ENCODE results near the gene FEV. TPM values are rescaled to one million over a fixed set of nuclear protein-coding genes. Genes with fewer than 3 reads are reported as not detected.

Gene FEV
- total RNA-seq, 1 donor from 2014 or later, result not detected

DNA sequence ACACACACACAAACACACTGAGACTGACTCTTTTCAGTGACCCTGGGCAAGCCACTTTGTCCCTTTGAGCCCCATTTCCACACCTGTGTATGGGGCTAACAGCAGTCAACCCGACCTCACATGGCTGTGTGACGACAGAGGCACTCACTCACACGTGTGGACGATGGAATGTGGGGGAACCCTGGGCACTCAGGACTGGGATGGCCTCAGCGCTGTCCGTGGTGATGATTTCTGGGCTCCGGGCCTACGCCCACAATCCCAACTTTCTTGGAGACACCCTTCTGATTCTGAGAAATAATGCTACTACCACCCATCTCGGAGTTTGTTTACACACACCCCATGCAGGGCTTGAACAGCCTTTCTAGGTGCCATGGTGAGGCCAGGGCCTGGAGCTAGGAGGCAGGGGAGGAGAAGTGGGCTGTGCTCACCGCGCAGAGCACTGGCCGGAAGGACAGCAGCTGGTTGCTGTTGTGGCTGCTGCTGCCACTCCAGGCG, 6.7 kb upstream of the FEV start:
- H3K4me1 ChIP-seq, result peaks cover 28% of the 10 kb centered on the region
- TF ChIP-seq, protein P1, sequence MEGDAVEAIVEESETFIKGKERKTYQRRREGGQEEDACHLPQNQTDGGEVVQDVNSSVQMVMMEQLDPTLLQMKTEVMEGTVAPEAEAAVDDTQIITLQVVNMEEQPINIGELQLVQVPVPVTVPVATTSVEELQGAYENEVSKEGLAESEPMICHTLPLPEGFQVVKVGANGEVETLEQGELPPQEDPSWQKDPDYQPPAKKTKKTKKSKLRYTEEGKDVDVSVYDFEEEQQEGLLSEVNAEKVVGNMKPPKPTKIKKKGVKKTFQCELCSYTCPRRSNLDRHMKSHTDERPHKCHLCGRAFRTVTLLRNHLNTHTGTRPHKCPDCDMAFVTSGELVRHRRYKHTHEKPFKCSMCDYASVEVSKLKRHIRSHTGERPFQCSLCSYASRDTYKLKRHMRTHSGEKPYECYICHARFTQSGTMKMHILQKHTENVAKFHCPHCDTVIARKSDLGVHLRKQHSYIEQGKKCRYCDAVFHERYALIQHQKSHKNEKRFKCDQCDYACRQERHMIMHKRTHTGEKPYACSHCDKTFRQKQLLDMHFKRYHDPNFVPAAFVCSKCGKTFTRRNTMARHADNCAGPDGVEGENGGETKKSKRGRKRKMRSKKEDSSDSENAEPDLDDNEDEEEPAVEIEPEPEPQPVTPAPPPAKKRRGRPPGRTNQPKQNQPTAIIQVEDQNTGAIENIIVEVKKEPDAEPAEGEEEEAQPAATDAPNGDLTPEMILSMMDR (IDR thresholded peaks at IDR 0.05), result no peak
- H3K36me3 ChIP-seq, result no peaks in the 10 kb centered on the region
- intact Hi-C loops (cut with DNase I), result no loop called here
- H3K4me3 ChIP-seq, result no peak overlapping the region
- DNase-seq (no peak), ATAC-seq (no peak)
- H3K9me3 ChIP-seq, result no peaks in the 10 kb centered on the region
- H3K27me3 ChIP-seq (ENCODE audit: low read depth), result peaks cover 100% of the 10 kb centered on the region
- no peak overlapping the region for H3K27ac ChIP-seq

DNA sequence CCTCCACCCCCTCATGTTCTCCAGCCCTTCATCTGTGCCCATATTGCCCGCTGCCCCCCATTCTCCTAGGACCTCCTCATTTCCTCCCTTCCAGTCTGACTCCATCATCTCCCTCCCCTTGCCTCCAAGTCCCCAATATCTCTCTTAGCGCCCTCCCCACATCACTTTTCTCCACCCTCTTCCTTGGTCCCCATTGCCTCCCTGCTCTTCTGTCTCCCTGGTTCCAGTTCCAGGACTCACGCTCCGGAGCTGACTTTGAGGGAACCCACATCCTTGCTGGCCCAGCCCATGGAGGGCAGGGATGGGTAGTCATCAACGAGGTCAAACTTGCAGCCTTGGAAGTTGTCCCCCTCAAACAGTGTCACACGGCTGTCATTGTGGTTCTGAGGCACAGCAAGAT, 5.6 kb upstream of the FEV start:
- Histone ChIP-seq H3K27me3 (ENCODE audit: low read depth) (peaks cover 100% of the 10 kb centered on the region), H3K27ac (no peak overlapping the region)
- TF ChIP-seq, protein P1 (IDR thresholded peaks at IDR 0.05), result no peak

DNA sequence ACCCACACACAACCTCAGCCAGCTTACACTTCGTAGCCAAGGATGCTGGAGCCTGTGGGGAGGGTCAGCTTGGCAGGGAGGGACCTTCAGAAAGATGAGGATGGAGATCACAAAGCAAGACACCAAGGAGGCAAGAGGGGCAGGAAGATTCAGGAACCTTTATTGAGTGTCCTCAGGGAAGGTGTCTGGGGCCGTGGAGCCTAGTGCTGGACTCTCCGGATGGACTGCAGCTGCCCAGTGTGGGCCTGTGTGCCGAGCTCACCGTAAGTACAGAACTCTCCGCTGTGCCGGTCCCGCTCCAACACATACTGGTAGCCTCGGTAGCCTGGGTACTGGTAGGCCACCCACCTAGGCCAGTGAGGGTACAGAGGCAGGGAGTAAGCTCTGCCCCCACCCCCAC, 5.1 kb upstream of the FEV start:
- Histone ChIP-seq H3K4me1 (peaks cover 22% of the 10 kb centered on the region), H3K4me3 (no peak overlapping the region), H3K9me3 (no peaks in the 10 kb centered on the region), H3K27me3 (ENCODE audit: low read depth) (peaks cover 100% of the 10 kb centered on the region), H3K27ac (no peak overlapping the region), H3K36me3 (no peaks in the 10 kb centered on the region)
- DNase-seq (no peak), ATAC-seq (no peak)
- TF ChIP-seq, protein P1 (IDR thresholded peaks at IDR 0.05), result no peak
- intact Hi-C loops (cut with DNase I), result no loop called here

More for the DNA sequence above, 5.6 kb upstream of the FEV start:
- intact Hi-C loops (cut with DNase I), result no loop called here
- no peak for DNase-seq
- H3K9me3 ChIP-seq, result no peaks in the 10 kb centered on the region
- ATAC-seq, result no peak
- no peaks in the 10 kb centered on the region for H3K36me3 ChIP-seq
- H3K4me1 ChIP-seq, result peaks cover 18% of the 10 kb centered on the region
- H3K4me3 ChIP-seq, result no peak overlapping the region

DNA sequence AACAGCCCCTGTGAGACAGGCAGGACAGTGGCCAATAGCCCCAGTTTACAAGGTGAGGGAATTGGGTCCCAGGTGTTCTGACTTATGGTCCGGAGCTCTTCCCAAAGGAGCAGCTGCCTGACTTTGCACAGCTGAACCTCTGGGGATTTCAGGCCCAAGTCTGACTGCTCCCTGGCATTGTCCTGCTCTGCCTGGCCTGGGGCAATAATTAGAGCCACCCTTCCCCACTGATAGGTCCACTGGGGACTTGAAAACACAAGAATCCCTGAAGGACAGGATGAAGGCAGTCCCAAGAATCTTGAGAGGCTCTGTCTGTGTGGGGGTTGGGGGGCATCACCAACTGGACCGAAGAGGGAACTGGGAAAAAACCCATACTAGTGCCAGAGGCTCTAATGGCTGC, 3.7 kb upstream of the FEV start:
- Histone ChIP-seq H3K4me3 (no peak overlapping the region), H3K4me1 (peaks cover 29% of the 10 kb centered on the region), H3K9me3 (no peaks in the 10 kb centered on the region), H3K36me3 (no peaks in the 10 kb centered on the region), H3K27ac (no peak overlapping the region), H3K27me3 (ENCODE audit: low read depth) (peaks cover 100% of the 10 kb centered on the region)
- no peak for ATAC-seq
- TF ChIP-seq, protein P1 (IDR thresholded peaks at IDR 0.05), result no peak
- intact Hi-C loops (cut with DNase I), result no loop called here
- DNase-seq, result no peak

DNA sequence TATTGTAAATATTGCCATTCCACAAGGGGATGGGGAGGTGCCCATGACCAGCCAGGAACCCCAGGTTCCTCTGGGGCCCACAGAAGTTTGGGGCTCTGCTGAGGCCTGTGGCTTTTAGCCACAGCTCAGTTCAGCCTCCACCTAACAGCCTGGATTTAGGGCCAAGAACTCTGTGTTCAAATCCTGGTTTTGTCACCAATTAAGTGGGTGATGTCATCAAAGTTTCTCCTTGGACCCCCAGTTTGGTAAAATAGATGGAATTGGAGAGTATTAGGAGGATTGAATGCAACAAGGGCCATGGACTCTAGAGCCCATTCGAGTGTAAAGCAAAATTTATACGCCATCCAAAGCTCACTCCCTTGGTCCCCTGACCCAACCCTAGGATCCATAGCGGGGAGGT, 3.2 kb upstream of the FEV start:
- intact Hi-C loops (cut with DNase I), result no loop called here
- DNase-seq (no peak), ATAC-seq (no peak)
- no peak overlapping the region for H3K4me3 ChIP-seq
- H3K4me1 ChIP-seq, result peaks cover 24% of the 10 kb centered on the region
- no peaks in the 10 kb centered on the region for H3K36me3 ChIP-seq
- H3K27ac ChIP-seq, result no peak overlapping the region
- TF ChIP-seq, protein P1 (IDR thresholded peaks at IDR 0.05), result no peak
- no peaks in the 10 kb centered on the region for H3K9me3 ChIP-seq
- H3K27me3 ChIP-seq (ENCODE audit: low read depth), result peaks cover 100% of the 10 kb centered on the region
